H1 (cell line): ENCODE results near the gene AMN1. TPM values are rescaled to one million over a fixed set of nuclear protein-coding genes. Genes with fewer than 3 reads are reported as not detected.

Experiments used
- CBX8 ChIP-seq: fragments of 300-800, 300-1000 bp; sonication (generic); IDR thresholded peaks from 2 replicates; pipeline ENCODE4 v1.7.1; 2016; ENCODE audit warnings: low read depth, low read length, borderline replicate concordance
- GABPA ChIP-seq: IDR thresholded peaks from 2 replicates; pipeline ENCODE4 v1.6.1; 2011; ENCODE audit warnings: mild to moderate bottlenecking, low read length, moderate library complexity, borderline replicate concordance; ENCODE audit not compliant: insufficient read depth
- RAD21 ChIP-seq, 2 experiments: IDR thresholded peaks in 1 of 2; conservative IDR thresholded peaks in 1 of 2; 2 replicates each; pipeline ENCODE4 v1.6.1; 2011; ENCODE audit warnings: low read depth in 2 of 2, low read length in 2 of 2, improper control_type of control experiment in 1 of 2, inconsistent platforms in 1 of 2, mild to moderate bottlenecking in 1 of 2, moderate library complexity in 1 of 2
- polyA plus RNA-seq, 7 experiments: library from polyadenylated mRNA; depleted of rRNA in 3 of 7; stranded (reverse) in 5 of 7; unstranded in 2 of 7; fragments of >200 nt in 5 of 7; fragments of 200-250 nt in 2 of 7; gene quantifications; 1 replicate in 5 of 7; 2 replicates in 1 of 7; 4 replicates in 1 of 7; pipeline versions ENCODE4 v1.2.1 to v1.2.3, GENCODE V29; 2011 to 2013; ENCODE audit warnings: missing spikeins in 2 of 7, mixed read lengths in 2 of 7
- total RNA-seq: library from RNA; stranded (reverse); fragmentation: NEBNext Ultra II Directional; extraction: Animal tissue kit (Norgen Biotek cat#: 25700); gene quantifications from 2 replicates; pipeline ENCODE4 v1.2.1, GENCODE V29; 2021

Gene AMN1
- total and polyA plus RNA-seq, 2 of the 8 experiments (the other 6 are each of a cell fraction or from before 2014, with no cell fraction given): 7.5 to 13.8 TPM

- no peak for TF ChIP-seq RAD21 (IDR thresholded peaks at IDR 0.05 in 1 of 2, conservative IDR thresholded peaks at IDR 0.05 in 1 of 2; ENCODE audit: low read depth in 2 of 2, low read length in 2 of 2)
- TF ChIP-seq GABPA: no peak
- no peak for TF ChIP-seq CBX8
Observed at GRCh38 chr12:31724557-31724956, 4.3 kb downstream of the AMN1 start (continued).
